Mesenchymal stem cell (in vitro differentiated cells and primary cell): ENCODE data around the gene PIGBOS1.

Source experiments
- DNase-seq: peaks from one replicate; pipeline ENCODE4 v3.0.0-alpha.2; 2013
- H2AFZ ChIP-seq: one replicate; pipeline ENCODE4 v1.6.1; 2013; ENCODE audit warnings: low read depth, mild to moderate bottlenecking, control low read depth, inconsistent platforms, low read length, moderate library complexity
- H2AK5ac ChIP-seq: 2 replicates; pipeline ENCODE4 v1.6.1; 2013; ENCODE audit warnings: low read length, moderate library complexity, mild to moderate bottlenecking, inconsistent platforms; ENCODE audit not compliant: severe bottlenecking
- H2BK120ac ChIP-seq: one replicate; pipeline ENCODE4 v1.6.1; 2013; ENCODE audit warnings: low read depth, mild to moderate bottlenecking, inconsistent platforms, low read length, moderate library complexity
- H2BK12ac ChIP-seq, 2 experiments: one replicate each; pipeline ENCODE4 v1.6.1; 2013; ENCODE audit warnings: inconsistent platforms in 2 of 2, low read length in 2 of 2, mild to moderate bottlenecking in 2 of 2, moderate library complexity in 2 of 2, control low read depth in 1 of 2
- H2BK15ac ChIP-seq: one replicate; pipeline ENCODE4 v1.6.1; 2013; ENCODE audit warnings: mild to moderate bottlenecking, low read depth, inconsistent platforms; ENCODE audit not compliant: poor library complexity, severe bottlenecking
- H2BK5ac ChIP-seq: 2 replicates; pipeline ENCODE4 v1.6.1; 2013; ENCODE audit warnings: low read depth, mild to moderate bottlenecking, low read length, control low read depth, inconsistent platforms; ENCODE audit not compliant: poor library complexity, severe bottlenecking
- H3K14ac ChIP-seq, 2 experiments: one replicate each; pipeline ENCODE4 v1.6.1; 2013; ENCODE audit warnings: inconsistent platforms in 2 of 2, low read length in 2 of 2, control low read depth in 1 of 2, mild to moderate bottlenecking in 1 of 2, moderate library complexity in 1 of 2
- H3K18ac ChIP-seq, 2 experiments: one replicate each; pipeline ENCODE4 v1.6.1; 2013; ENCODE audit warnings: inconsistent platforms in 2 of 2, low read length in 2 of 2, control low read depth in 1 of 2, low read depth in 1 of 2, mild to moderate bottlenecking in 1 of 2
- H3K23ac ChIP-seq, 2 experiments: one replicate each; pipeline ENCODE4 v1.6.1; 2013; ENCODE audit warnings: inconsistent platforms in 2 of 2, low read length in 2 of 2, mild to moderate bottlenecking in 2 of 2, moderate library complexity in 2 of 2, control low read depth in 1 of 2
- H3K27ac ChIP-seq: 2 replicates; pipeline ENCODE4 v1.5.1; 2013; ENCODE audit warnings: mild to moderate bottlenecking, moderate library complexity, low read length, control low read depth, inconsistent platforms; ENCODE audit not compliant: poor library complexity, severe bottlenecking
- H3K27me3 ChIP-seq, 2 experiments: 2 replicates each; pipeline versions ENCODE4 v1.6.1 to v1.7.0; 2013; ENCODE audit warnings: low read length in 2 of 2, mild to moderate bottlenecking in 2 of 2, moderate library complexity in 2 of 2, control low read depth in 1 of 2, inconsistent platforms in 1 of 2; ENCODE audit not compliant: control insufficient read depth in 1 of 2, insufficient read depth in 1 of 2
- H3K36me3 ChIP-seq, 2 experiments: 2 replicates each; pipeline versions ENCODE4 v1.6.1 to v1.7.0; 2013; ENCODE audit warnings: low read length in 2 of 2, control low read depth in 1 of 2, inconsistent platforms in 1 of 2, low read depth in 1 of 2, mild to moderate bottlenecking in 1 of 2; ENCODE audit not compliant: insufficient read depth in 2 of 2, control insufficient read depth in 1 of 2
- H3K4ac ChIP-seq, 2 experiments: one replicate each; pipeline ENCODE4 v1.6.1; 2013; ENCODE audit warnings: inconsistent platforms in 2 of 2, low read length in 2 of 2, mild to moderate bottlenecking in 2 of 2, moderate library complexity in 2 of 2, control low read depth in 1 of 2, low read depth in 1 of 2
- H3K4me1 ChIP-seq: 2 replicates; pipeline ENCODE4 v1.6.1; 2013; ENCODE audit warnings: low read depth, low read length, control low read depth; ENCODE audit not compliant: control insufficient read depth, insufficient read depth
- H3K4me2 ChIP-seq: 2 replicates; pipeline ENCODE4 v1.6.1; 2013; ENCODE audit warnings: low read length, mild to moderate bottlenecking, inconsistent platforms; ENCODE audit not compliant: poor library complexity, severe bottlenecking
- H3K4me3 ChIP-seq, 2 experiments: 2 replicates each; pipeline versions ENCODE4 v1.5.1 to v1.7.0; 2013; ENCODE audit warnings: low read length in 2 of 2, mild to moderate bottlenecking in 2 of 2, control low read depth in 1 of 2, low read depth in 1 of 2; ENCODE audit not compliant: insufficient read depth in 1 of 2
- H3K79me1 ChIP-seq: replicated peaks from 2 replicates; pipeline ENCODE4 v1.6.1; 2013; ENCODE audit warnings: mild to moderate bottlenecking, control low read depth, low read length, inconsistent platforms; ENCODE audit not compliant: poor library complexity, severe bottlenecking
- H3K9ac ChIP-seq: 2 replicates; pipeline ENCODE4 v1.7.0; 2013; ENCODE audit warnings: mild to moderate bottlenecking, low read length, moderate library complexity
- H3K9me3 ChIP-seq: 2 replicates; pipeline ENCODE4 v1.7.0; 2013; ENCODE audit warnings: mild to moderate bottlenecking, low read length; ENCODE audit not compliant: control insufficient read depth
- H4K8ac ChIP-seq: one replicate; pipeline ENCODE4 v1.6.1; 2013; ENCODE audit warnings: inconsistent platforms, mild to moderate bottlenecking, low read length, moderate library complexity
- H4K91ac ChIP-seq: one replicate; pipeline ENCODE4 v1.6.1; 2013; ENCODE audit warnings: mild to moderate bottlenecking, low read length, inconsistent platforms
- WGBS: methylation state at CpG from one replicate; pipeline ENCODE4 v1.1.7; 2013; ENCODE audit warnings: mixed read lengths; 5-methylcytosine and 5-hydroxymethylcytosine counted together

The PIGBOS1 gene

GRCh38 chr15:55343168-55343567 is 24.2 kb upstream of the PIGBOS1 start:
- Histone ChIP-seq H3K23ac (no peak overlapping the region), H2BK5ac (no peak overlapping the region), H3K27me3 (no peaks in the 10 kb centered on the region), H3K18ac (no peak overlapping the region), H2AK5ac (no peak overlapping the region), H3K79me1 (no peaks in the 10 kb centered on the region), H3K27ac (no peak overlapping the region), H4K91ac (no peak overlapping the region), H3K9ac (no peak overlapping the region), H3K4me3 (no peak overlapping the region), H2AFZ (no peak overlapping the region), H3K4me1 (no peaks in the 10 kb centered on the region), H3K9me3 (no peaks in the 10 kb centered on the region), H2BK15ac (no peak overlapping the region), H3K4ac (no peak overlapping the region), H2BK12ac (no peak overlapping the region), H3K36me3 (peaks cover 3 to 55% of the 10 kb centered on the region in 2 experiments), H3K4me2 (no peak overlapping the region), H4K8ac (no peak overlapping the region), H2BK120ac (no peak overlapping the region), H3K14ac (no peak overlapping the region)
- no peak for DNase-seq
- WGBS, result 80% methylated on average over 1 of the region's 2 CpGs

- no peak overlapping the region for H3K4me3 ChIP-seq
- peaks cover 0 to 74% of the 10 kb centered on the region in 2 experiments for H3K36me3 ChIP-seq
- no peaks in the 10 kb centered on the region for H3K9me3 ChIP-seq
- H2BK5ac ChIP-seq, result no peak overlapping the region
- H3K27ac ChIP-seq, result no peak overlapping the region
- H3K23ac ChIP-seq, result no peak overlapping the region
- no peak overlapping the region for H4K91ac ChIP-seq
- no peak for DNase-seq
- H4K8ac ChIP-seq, result no peak overlapping the region
- no peak overlapping the region for H3K9ac ChIP-seq
- H2BK120ac ChIP-seq, result no peak overlapping the region
- no peak overlapping the region for H3K4ac ChIP-seq
- H2BK12ac ChIP-seq, result no peak overlapping the region
- no peak overlapping the region for H2AK5ac ChIP-seq
- WGBS, result 92% methylated on average over 1 of the region's 1 CpG
- no peak overlapping the region for H3K4me2 ChIP-seq
- H3K18ac ChIP-seq, result no peak overlapping the region
- H3K14ac ChIP-seq, result no peak overlapping the region
- no peaks in the 10 kb centered on the region for H3K27me3 ChIP-seq
- peaks cover 2% of the 10 kb centered on the region for H3K4me1 ChIP-seq
- no peak overlapping the region for H2BK15ac ChIP-seq
- peaks cover 3% of the 10 kb centered on the region for H3K79me1 ChIP-seq
- H2AFZ ChIP-seq, result no peak overlapping the region
Measured at GRCh38 chr15:55337160-55337559, 18.2 kb upstream of the PIGBOS1 start.

DNA sequence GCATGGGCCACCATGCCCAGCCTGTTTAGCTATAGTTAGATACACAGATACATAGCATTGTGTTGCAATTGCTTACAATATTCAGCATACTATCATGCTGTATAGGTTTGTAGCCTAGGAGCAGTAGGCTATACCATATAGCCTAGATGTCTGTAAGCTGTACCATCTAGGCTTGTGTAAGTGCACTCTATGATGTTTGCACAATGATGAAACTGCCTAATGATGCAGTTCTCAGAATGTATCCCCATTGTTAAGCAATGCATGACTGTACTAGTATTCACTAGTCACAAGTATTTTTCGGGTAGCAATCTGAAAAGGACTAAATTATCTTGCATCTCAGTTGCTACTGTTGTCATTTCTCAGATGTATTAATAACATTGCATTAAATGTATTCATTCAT is 16.1 kb upstream of the PIGBOS1 start:
- Histone ChIP-seq H4K91ac (no peak overlapping the region), H3K9ac (no peak overlapping the region), H2AFZ (no peak overlapping the region), H3K18ac (no peak overlapping the region), H3K9me3 (no peaks in the 10 kb centered on the region), H2AK5ac (no peak overlapping the region), H2BK15ac (no peak overlapping the region), H3K27ac (no peak overlapping the region), H3K14ac (no peak overlapping the region), H2BK12ac (no peak overlapping the region), H3K27me3 (no peaks in the 10 kb centered on the region), H3K36me3 (peaks cover 6 to 77% of the 10 kb centered on the region in 2 experiments), H2BK120ac (no peak overlapping the region), H4K8ac (no peak overlapping the region), H3K79me1 (peaks cover 6% of the 10 kb centered on the region), H3K4me2 (no peak overlapping the region), H3K4ac (no peak overlapping the region), H3K4me1 (peaks cover 2% of the 10 kb centered on the region), H3K23ac (no peak overlapping the region), H2BK5ac (no peak overlapping the region), H3K4me3 (no peak overlapping the region)
- WGBS, result no CpG with 5 or more reads among the region's 1 CpG
- no peak for DNase-seq

DNA sequence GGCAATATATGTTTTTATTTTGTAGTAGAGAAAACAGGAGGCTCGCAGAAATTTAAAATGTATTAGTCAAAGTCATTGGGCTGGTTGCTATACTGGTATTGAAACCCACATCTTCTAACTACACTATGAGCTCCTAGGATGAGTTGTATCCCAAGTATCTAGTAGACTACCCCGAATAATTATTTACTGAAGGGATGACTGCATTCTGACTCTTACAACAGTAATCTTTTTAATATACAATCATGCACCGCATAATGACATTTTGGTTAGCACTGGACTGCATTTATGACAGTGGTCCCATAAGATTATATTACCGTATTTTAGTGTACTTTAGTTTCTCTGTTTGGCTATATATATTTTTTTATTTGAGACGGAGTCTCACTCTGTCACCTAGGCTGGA is 15.4 kb upstream of the PIGBOS1 start:
- peaks cover 6 to 76% of the 10 kb centered on the region in 2 experiments for H3K36me3 ChIP-seq
- no peak overlapping the region for H2BK12ac ChIP-seq
- H2BK15ac ChIP-seq, result no peak overlapping the region

More for the DNA sequence above, 15.4 kb upstream of the PIGBOS1 start:
- Histone ChIP-seq H4K91ac (no peak overlapping the region), H3K4me2 (no peak overlapping the region), H2BK5ac (no peak overlapping the region), H3K4me3 (no peak overlapping the region), H3K23ac (no peak overlapping the region), H3K27ac (no peak overlapping the region), H3K14ac (no peak overlapping the region), H2AK5ac (no peak overlapping the region), H3K18ac (no peak overlapping the region), H2BK120ac (no peak overlapping the region), H3K9me3 (no peaks in the 10 kb centered on the region), H3K4ac (no peak overlapping the region), H3K79me1 (peaks cover 6% of the 10 kb centered on the region), H2AFZ (no peak overlapping the region), H4K8ac (no peak overlapping the region), H3K27me3 (no peaks in the 10 kb centered on the region), H3K9ac (no peak overlapping the region), H3K4me1 (peaks cover 2% of the 10 kb centered on the region)
- DNase-seq, result no peak
- WGBS, result 88% methylated on average over 2 of the region's 5 CpGs
